Naive B cell (primary cell): ENCODE measurements around the gene PTPRD. TPM values are rescaled to one million over a fixed set of nuclear protein-coding genes. Genes with fewer than 3 reads are reported as not detected.
"Not testable (repeated sequence)": the region's sequence is repeated elsewhere in the genome, so short reads cannot be mapped to it uniquely, and the experiment has no call there.

Experiments
- ATAC-seq, 2 donors: fragments of 150-1000 bp; cut with Tn5 transposase; 2 replicates each; pipeline ENCODE4 v1.10.0; 2021; ENCODE audit warnings: low read depth in 2 of 2, mild to moderate bottlenecking in 2 of 2, moderate library complexity in 2 of 2
- DNase-seq: peaks from one replicate; pipeline ENCODE4 v3.0.0; 2022
- H3K27ac Mint-ChIP-seq, 6 donors: one replicate each; pipeline ENCODE4 v1.8.0; 2020 to 2022; ENCODE audit warnings: mild to moderate bottlenecking in 6 of 6, mixed read lengths in 6 of 6, moderate library complexity in 5 of 6, inconsistent platforms in 2 of 6
- H3K27me3 Mint-ChIP-seq, 3 donors: one replicate each; pipeline ENCODE4 v1.8.0; 2021 to 2022; ENCODE audit warnings: mixed read lengths in 3 of 3, mild to moderate bottlenecking in 1 of 3
- H3K36me3 Mint-ChIP-seq, 2 donors: one replicate each; pipeline ENCODE4 v1.8.0; 2020 to 2022; ENCODE audit warnings: mixed read lengths in 2 of 2, inconsistent platforms in 1 of 2, mild to moderate bottlenecking in 1 of 2
- H3K4me1 Mint-ChIP-seq, 3 donors: one replicate each; pipeline ENCODE4 v1.8.0; 2020 to 2022; ENCODE audit warnings: mixed read lengths in 3 of 3, inconsistent platforms in 1 of 3, mild to moderate bottlenecking in 1 of 3, moderate library complexity in 1 of 3
- H3K4me3 Mint-ChIP-seq, 8 donors: one replicate each; pipeline ENCODE4 v1.8.0; 2020 to 2022; ENCODE audit warnings: mild to moderate bottlenecking in 8 of 8, mixed read lengths in 8 of 8, moderate library complexity in 8 of 8, inconsistent platforms in 2 of 8
- H3K9me3 Mint-ChIP-seq, 7 donors: one replicate each; pipeline ENCODE4 v1.8.0; 2020 to 2022; ENCODE audit warnings: mixed read lengths in 7 of 7, mild to moderate bottlenecking in 5 of 7, inconsistent platforms in 2 of 7, moderate library complexity in 1 of 7
- polyA plus RNA-seq, 6 donors: library from polyadenylated mRNA; unstranded; fragments of 300-500 nt; fragmentation: Illumina TruSeq; gene quantifications; one replicate each; pipeline ENCODE4 v1.2.3, GENCODE V29; 2021; ENCODE audit warnings: low read depth in 6 of 6

PTPRD gene
- polyA plus RNA-seq, 6 donors from 2014 or later, result not detected

- no peaks in the 10 kb centered on the region for H3K27me3 Mint-ChIP-seq
- no peaks in the 10 kb centered on the region for H3K4me1 Mint-ChIP-seq
- H3K4me3 Mint-ChIP-seq, result no peak overlapping the region
- H3K36me3 Mint-ChIP-seq, result no peaks in the 10 kb centered on the region
- DNase-seq, result no peak
- peaks cover 4 to 18% (median 11%) of the 10 kb centered on the region in 7 donors for H3K9me3 Mint-ChIP-seq
- H3K27ac Mint-ChIP-seq, result no peak overlapping the region
- no peak for ATAC-seq
These were observed 1533.3 kb downstream of the PTPRD start for GRCh38 chr9:9079473-9079872.

- no peak overlapping the region for H3K27ac Mint-ChIP-seq
- peaks cover 4 to 18% (median 8%) of the 10 kb centered on the region in 7 donors for H3K9me3 Mint-ChIP-seq
- no peaks in the 10 kb centered on the region for H3K36me3 Mint-ChIP-seq
- no peaks in the 10 kb centered on the region for H3K27me3 Mint-ChIP-seq
- ATAC-seq, result no peak
- no peak for DNase-seq
- H3K4me3 Mint-ChIP-seq, result no peak overlapping the region
- no peaks in the 10 kb centered on the region for H3K4me1 Mint-ChIP-seq
These were observed 1534.5 kb downstream of the PTPRD start for GRCh38 chr9:9078301-9078700.

- ATAC-seq (no peak), DNase-seq (no peak)
- Mint-ChIP-seq H3K27me3 (no peaks in the 10 kb centered on the region), H3K36me3 (no peaks in the 10 kb centered on the region), H3K4me1 (no peaks in the 10 kb centered on the region), H3K4me3 (no peak overlapping the region), H3K27ac (no peak overlapping the region), H3K9me3 (peaks cover 0 to 4% (median 0%) of the 10 kb centered on the region in 7 donors)
These were observed 1551.2 kb downstream of the PTPRD start for GRCh38 chr9:9061627-9062026.

GRCh38 chr9:9054354-9054992, 1558.3 kb downstream of the PTPRD start:
- Mint-ChIP-seq H3K36me3 (no peaks in the 10 kb centered on the region), H3K9me3 (peaks cover 0 to 4% (median 2%) of the 10 kb centered on the region in 7 donors), H3K27me3 (no peaks in the 10 kb centered on the region), H3K4me1 (no peaks in the 10 kb centered on the region), H3K27ac (no peak overlapping the region), H3K4me3 (no peak overlapping the region)
- ATAC-seq (no peak), DNase-seq (no peak)

GRCh38 chr9:9045572-9045971, 1567.2 kb downstream of the PTPRD start:
- peaks cover 0 to 4% (median 0%) of the 10 kb centered on the region in 3 donors for H3K27me3 Mint-ChIP-seq
- DNase-seq (no peak), ATAC-seq (no peak)
- no peaks in the 10 kb centered on the region for H3K36me3 Mint-ChIP-seq
- no peak overlapping the region for H3K27ac Mint-ChIP-seq
- H3K4me1 Mint-ChIP-seq, result no peaks in the 10 kb centered on the region
- no peak overlapping the region for H3K4me3 Mint-ChIP-seq
- peaks cover 0 to 3% (median 0%) of the 10 kb centered on the region in 7 donors for H3K9me3 Mint-ChIP-seq

GRCh38 chr9:9045072-9045471, 1567.7 kb downstream of the PTPRD start:
- peaks cover 0 to 3% (median 0%) of the 10 kb centered on the region in 7 donors for H3K9me3 Mint-ChIP-seq
- no peaks in the 10 kb centered on the region for H3K36me3 Mint-ChIP-seq

GRCh38 chr9:9043788-9044187, 1569.0 kb downstream of the PTPRD start:
- not testable (repeated sequence) for H3K4me1 Mint-ChIP-seq, H3K4me3 Mint-ChIP-seq, H3K36me3 Mint-ChIP-seq, ATAC-seq, H3K9me3 Mint-ChIP-seq, DNase-seq, H3K27me3 Mint-ChIP-seq
- H3K27ac Mint-ChIP-seq, result peak overlapping the region in 1 of 6 donors; percentile 49

More at GRCh38 chr9:9045072-9045471, 1567.7 kb downstream of the PTPRD start:
- H3K27ac Mint-ChIP-seq, result no peak overlapping the region
- ATAC-seq, result no peak
- no peak for DNase-seq
- no peaks in the 10 kb centered on the region for H3K4me1 Mint-ChIP-seq
- H3K4me3 Mint-ChIP-seq, result no peak overlapping the region
- peaks cover 0 to 4% (median 0%) of the 10 kb centered on the region in 3 donors for H3K27me3 Mint-ChIP-seq

- DNase-seq (no peak), ATAC-seq (no peak)
- H3K9me3 Mint-ChIP-seq, result peaks cover 0 to 3% (median 0%) of the 10 kb centered on the region in 7 donors
- H3K4me1 Mint-ChIP-seq, result no peaks in the 10 kb centered on the region
- peaks cover 0 to 4% (median 0%) of the 10 kb centered on the region in 3 donors for H3K27me3 Mint-ChIP-seq
- H3K36me3 Mint-ChIP-seq, result no peaks in the 10 kb centered on the region
- H3K27ac Mint-ChIP-seq, result no peak overlapping the region
- no peak overlapping the region for H3K4me3 Mint-ChIP-seq
These were observed 1571.0 kb downstream of the PTPRD start for GRCh38 chr9:9041756-9042155.

- ATAC-seq (no peak), DNase-seq (no peak)
- Mint-ChIP-seq H3K27ac (no peak overlapping the region), H3K4me3 (no peak overlapping the region), H3K9me3 (peaks cover 0 to 13% (median 2%) of the 10 kb centered on the region in 7 donors), H3K4me1 (no peaks in the 10 kb centered on the region), H3K36me3 (no peaks in the 10 kb centered on the region), H3K27me3 (peaks cover 0 to 3% (median 0%) of the 10 kb centered on the region in 3 donors)
These were observed 1579.8 kb downstream of the PTPRD start for GRCh38 chr9:9033022-9033421.

GRCh38 chr9:9016597-9016996, 1596.2 kb downstream of the PTPRD start:
- DNase-seq (no peak), ATAC-seq (no peak)
- H3K27me3 Mint-ChIP-seq, result peaks cover 0 to 5% (median 0%) of the 10 kb centered on the region in 3 donors
- no peak overlapping the region for H3K4me3 Mint-ChIP-seq
- peaks cover 0 to 4% (median 0%) of the 10 kb centered on the region in 7 donors for H3K9me3 Mint-ChIP-seq
- no peak overlapping the region for H3K27ac Mint-ChIP-seq
- no peaks in the 10 kb centered on the region for H3K36me3 Mint-ChIP-seq
- H3K4me1 Mint-ChIP-seq, result no peaks in the 10 kb centered on the region

- DNase-seq, result no peak
- no peak for ATAC-seq
- Mint-ChIP-seq H3K36me3 (no peaks in the 10 kb centered on the region), H3K27me3 (no peaks in the 10 kb centered on the region), H3K9me3 (no peaks in the 10 kb centered on the region), H3K27ac (no peak overlapping the region), H3K4me3 (no peak overlapping the region), H3K4me1 (no peaks in the 10 kb centered on the region)
These were observed 1608.0 kb downstream of the PTPRD start for GRCh38 chr9:9004810-9005209.

- Mint-ChIP-seq H3K9me3 (peaks cover 0 to under 1% (median 0%) of the 10 kb centered on the region in 7 donors), H3K27ac (no peak overlapping the region), H3K4me3 (no peak overlapping the region), H3K27me3 (no peaks in the 10 kb centered on the region), H3K36me3 (no peaks in the 10 kb centered on the region), H3K4me1 (no peaks in the 10 kb centered on the region)
- no peak for ATAC-seq
- DNase-seq, result no peak
These were observed 1609.8 kb downstream of the PTPRD start for GRCh38 chr9:9002826-9003583.

GRCh38 chr9:8980496-8981013, 1632.2 kb downstream of the PTPRD start:
- Mint-ChIP-seq H3K27me3 (no peaks in the 10 kb centered on the region), H3K4me3 (no peak overlapping the region), H3K27ac (no peak overlapping the region), H3K4me1 (no peaks in the 10 kb centered on the region), H3K9me3 (peaks cover 0 to 6% (median 0%) of the 10 kb centered on the region in 7 donors), H3K36me3 (no peaks in the 10 kb centered on the region)
- DNase-seq, result no peak
- ATAC-seq, result no peak

- Mint-ChIP-seq H3K27ac (no peak overlapping the region), H3K9me3 (peaks cover 0 to 6% (median 0%) of the 10 kb centered on the region in 7 donors), H3K36me3 (no peaks in the 10 kb centered on the region), H3K4me3 (no peak overlapping the region), H3K27me3 (no peaks in the 10 kb centered on the region), H3K4me1 (no peaks in the 10 kb centered on the region)
- ATAC-seq (no peak), DNase-seq (no peak)
These were observed 1634.5 kb downstream of the PTPRD start for GRCh38 chr9:8978334-8978733.
